VCaP (cell line): ENCODE results near the gene ICAM3.
"Not testable (repeated sequence)": the region's sequence is repeated elsewhere in the genome, so short reads cannot be mapped to it uniquely, and the experiment has no call there.

Experiments
- H3K27ac ChIP-seq: fragments of 450-650 bp; 2 replicates; pipeline ENCODE4 v1.5.1; 2017
- TF ChIP-seq, protein P1 (sequence below): fragments of 450-650 bp; conservative IDR thresholded peaks from 2 replicates; pipeline ENCODE4 v1.5.1; 2017; ENCODE audit warnings: mild to moderate bottlenecking, moderate library complexity

The ICAM3 gene

DNA sequence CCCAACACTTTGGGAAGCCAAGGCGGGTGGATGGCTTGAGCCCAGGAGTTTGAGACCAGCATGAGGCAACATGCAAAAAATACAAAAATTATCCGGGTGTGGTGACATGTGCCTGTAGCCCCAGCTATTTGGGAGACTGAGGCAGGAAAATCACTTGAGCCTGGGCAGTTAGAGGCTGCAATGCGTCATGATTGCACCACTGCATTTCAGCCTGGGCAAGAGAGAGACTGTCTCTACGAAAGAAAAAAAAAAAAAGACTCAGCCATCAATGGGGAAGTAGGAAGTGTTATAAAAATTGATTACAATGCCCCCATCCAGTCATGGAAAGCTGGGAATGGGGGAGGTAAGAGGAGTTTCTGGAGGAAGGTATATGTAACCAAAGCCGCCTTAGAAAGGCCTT is 35.5 kb upstream of the ICAM3 start:
- H3K27ac ChIP-seq: no peak overlapping the region
- TF ChIP-seq, protein P1, sequence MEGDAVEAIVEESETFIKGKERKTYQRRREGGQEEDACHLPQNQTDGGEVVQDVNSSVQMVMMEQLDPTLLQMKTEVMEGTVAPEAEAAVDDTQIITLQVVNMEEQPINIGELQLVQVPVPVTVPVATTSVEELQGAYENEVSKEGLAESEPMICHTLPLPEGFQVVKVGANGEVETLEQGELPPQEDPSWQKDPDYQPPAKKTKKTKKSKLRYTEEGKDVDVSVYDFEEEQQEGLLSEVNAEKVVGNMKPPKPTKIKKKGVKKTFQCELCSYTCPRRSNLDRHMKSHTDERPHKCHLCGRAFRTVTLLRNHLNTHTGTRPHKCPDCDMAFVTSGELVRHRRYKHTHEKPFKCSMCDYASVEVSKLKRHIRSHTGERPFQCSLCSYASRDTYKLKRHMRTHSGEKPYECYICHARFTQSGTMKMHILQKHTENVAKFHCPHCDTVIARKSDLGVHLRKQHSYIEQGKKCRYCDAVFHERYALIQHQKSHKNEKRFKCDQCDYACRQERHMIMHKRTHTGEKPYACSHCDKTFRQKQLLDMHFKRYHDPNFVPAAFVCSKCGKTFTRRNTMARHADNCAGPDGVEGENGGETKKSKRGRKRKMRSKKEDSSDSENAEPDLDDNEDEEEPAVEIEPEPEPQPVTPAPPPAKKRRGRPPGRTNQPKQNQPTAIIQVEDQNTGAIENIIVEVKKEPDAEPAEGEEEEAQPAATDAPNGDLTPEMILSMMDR: no peak

DNA sequence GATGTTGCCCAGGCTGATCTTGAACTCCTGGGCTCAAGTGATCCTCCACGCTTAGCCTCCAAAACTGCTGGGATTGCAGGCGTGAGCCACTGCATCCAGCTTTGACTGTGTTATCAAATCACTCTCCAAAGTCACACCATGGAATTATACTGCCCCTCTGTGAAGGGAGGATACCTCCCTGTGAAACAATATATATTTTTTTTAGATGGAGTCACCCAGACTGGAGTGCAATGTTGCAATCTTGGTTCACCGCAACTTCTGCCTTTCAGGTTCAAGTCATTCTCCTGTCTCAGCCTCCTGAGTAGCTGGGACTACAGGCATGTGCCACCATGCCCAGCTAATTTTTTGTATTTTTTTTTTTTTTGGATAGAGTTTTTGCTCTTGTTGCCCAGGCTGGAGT is 33.3 kb upstream of the ICAM3 start:
- TF ChIP-seq, protein P1: no peak
- H3K27ac ChIP-seq: no peak overlapping the region

DNA sequence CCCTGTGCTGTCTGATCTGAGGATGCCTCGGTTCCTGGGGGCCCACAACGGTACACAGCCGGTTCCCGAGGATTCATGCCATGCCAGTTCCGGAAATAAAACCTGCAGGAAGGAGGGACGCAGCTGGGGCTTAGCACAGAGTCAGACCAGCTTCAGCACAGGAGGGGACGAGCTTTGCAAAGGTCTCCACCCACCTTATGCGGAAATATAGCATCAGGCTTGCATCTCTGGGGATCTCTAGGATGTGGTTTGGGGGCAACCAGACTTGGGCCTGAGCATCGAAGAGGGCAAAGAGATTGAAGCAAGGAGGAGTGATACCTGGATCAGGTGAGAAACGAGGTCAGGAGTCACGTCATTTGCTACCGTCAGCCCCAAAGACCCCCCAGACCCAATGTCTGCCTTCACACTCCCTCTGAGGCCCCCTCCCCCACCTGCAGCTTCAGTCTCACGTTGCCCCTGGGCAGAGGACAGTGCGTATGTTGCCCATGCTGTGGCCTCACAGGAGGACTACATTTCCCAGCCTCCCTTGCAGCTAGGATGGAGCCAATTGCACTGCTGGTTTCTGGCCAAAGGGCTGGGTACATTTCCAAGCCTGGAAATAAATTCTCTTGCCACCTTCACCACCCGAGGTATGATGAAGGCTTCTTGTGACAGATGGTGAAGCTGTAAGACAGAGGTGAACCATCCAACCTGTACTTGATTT is 28.8 kb upstream of the ICAM3 start:
- TF ChIP-seq, protein P1: no peak
- no peak overlapping the region for H3K27ac ChIP-seq

DNA sequence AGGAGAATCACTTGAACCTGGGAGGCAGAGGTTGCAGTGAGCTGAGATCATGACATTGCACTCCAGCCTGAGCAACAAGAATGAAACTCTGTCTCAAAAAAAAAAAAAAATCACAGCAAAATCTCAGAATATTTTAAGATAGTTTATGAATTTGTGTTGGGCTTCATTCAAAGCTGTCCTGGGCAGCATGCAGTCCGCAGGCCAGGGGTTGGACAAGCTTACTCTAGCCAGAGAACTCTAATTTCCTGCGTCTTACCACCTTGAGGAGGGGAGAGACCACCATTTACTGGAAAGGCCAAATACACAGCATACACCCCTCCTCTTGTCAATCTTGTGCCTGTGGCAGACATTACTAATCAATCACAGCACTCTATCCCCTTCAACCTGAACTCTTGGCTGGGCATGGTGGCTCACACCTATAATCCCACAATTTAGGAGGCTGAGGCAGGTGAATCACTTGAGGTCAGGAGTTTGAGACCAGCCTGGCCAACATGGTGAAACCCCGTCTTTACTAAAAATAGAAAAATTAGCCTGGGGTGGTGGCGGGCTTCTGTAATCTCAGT is 27.6 kb upstream of the ICAM3 start:
- H3K27ac ChIP-seq: not testable (repeated sequence)

DNA sequence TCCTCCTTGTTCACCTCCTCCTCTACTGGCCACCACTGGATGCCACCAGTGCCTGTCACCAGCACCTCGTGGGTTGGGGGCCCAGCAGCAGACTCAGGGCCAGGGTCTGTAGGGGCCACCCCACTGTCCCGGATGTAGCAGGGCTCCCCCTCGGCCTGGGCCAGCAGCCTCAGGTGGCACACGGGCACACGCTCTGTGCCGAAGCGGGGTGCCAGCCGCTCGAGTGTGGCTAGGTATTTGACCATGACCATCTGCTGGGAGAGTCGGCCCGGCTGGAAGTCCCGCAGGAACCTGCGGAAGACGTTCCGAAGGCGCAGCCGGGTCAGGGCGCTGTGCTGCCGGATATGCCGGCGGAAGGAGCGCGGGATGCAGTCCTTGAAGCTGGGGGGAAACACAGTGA is 26.1 kb upstream of the ICAM3 start:
- H3K27ac ChIP-seq: no peak overlapping the region
- TF ChIP-seq, protein P1: no peak

DNA sequence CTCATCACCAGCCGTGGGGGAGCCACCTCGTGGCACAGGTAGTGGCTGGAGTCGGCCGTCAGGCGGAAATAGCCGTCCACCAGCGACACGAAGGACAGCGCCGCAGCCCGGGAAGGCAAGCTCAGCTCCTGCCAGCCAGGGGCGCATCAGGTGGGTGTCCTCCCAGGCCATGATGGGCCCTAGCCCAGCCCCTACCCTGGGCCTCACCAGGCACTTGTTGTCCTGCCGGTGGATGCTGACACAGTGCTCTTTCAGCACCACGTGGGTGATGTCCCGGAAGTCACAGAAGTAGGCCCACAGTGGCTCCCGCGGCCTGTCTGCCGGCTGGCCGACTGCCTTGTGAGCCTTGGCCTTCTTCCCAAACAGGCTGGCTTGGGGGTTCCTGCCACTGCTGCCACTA is 25.2 kb upstream of the ICAM3 start:
- TF ChIP-seq, protein P1: no peak
- H3K27ac ChIP-seq: no peak overlapping the region

DNA sequence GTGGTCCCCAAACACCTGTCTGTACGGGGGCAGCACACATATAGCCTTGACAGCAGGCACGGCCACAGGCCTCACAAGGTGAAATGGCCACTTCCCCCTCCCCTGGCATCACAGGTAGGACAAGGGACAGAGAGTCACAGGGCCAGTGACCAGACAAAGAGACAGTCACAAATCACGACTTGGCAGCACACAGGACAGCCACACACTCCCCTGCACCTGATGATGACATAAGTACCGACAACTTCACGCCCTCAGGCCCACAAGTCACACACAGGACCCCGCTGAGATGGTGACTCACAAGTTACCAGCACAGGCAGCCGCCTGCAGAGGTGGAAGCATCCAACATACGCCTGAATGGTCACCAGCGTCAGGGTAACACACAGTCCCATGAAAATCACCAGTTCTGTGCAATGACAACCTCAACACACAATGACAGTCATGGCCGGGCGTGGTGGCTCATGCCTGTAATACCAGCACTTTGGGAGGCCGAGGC is 24.4 kb upstream of the ICAM3 start:
- no peak overlapping the region for H3K27ac ChIP-seq
- TF ChIP-seq, protein P1: no peak

DNA sequence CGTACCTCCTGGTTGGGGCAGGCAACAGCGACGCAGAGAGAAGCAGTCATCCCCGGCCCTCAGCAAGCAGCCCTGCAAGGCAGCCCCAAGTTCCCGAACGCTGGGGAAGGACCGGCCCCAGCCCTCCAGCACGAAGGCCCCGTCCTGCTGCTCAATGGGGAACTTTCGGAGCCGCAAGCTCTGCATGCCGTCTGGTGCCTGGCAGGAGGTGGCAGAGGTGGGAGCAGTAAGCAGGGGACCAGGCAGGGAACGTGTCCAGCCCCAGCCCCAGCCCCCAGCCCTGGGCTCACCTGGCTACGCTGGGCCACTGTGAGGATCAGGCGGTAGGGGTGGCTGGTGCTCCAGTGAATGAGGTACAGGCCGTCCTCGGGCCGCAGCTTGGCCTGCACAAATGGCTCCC is 22.8 kb upstream of the ICAM3 start:
- TF ChIP-seq, protein P1: no peak
- no peak overlapping the region for H3K27ac ChIP-seq
